Endodermal cell (in vitro differentiated cells): ENCODE results near the gene GABRB1. TPM values are rescaled to one million over a fixed set of nuclear protein-coding genes. Genes with fewer than 3 reads are reported as not detected.

Experiments used
- DNase-seq: peaks from one replicate; pipeline ENCODE4 v3.0.0-alpha.2; 2017
- H3K27ac ChIP-seq: 2 replicates; pipeline ENCODE4 v1.5.1; 2013; ENCODE audit warnings: mild to moderate bottlenecking, low read depth, low read length, moderate library complexity
- H3K27me3 ChIP-seq: 2 replicates; pipeline ENCODE4 v1.6.1; 2013; ENCODE audit warnings: mild to moderate bottlenecking, low read length, moderate library complexity; ENCODE audit not compliant: insufficient read depth, control insufficient read depth, poor library complexity, severe bottlenecking
- H3K36me3 ChIP-seq: 2 replicates; pipeline ENCODE4 v1.7.0; 2013; ENCODE audit warnings: mild to moderate bottlenecking, low read length, moderate library complexity; ENCODE audit not compliant: control insufficient read depth, insufficient read depth
- H3K4me1 ChIP-seq: one replicate; pipeline ENCODE4 v1.7.0; 2013; ENCODE audit warnings: low read length; ENCODE audit not compliant: control insufficient read depth, insufficient read depth
- H3K4me3 ChIP-seq: 2 replicates; pipeline ENCODE4 v1.5.1; 2013; ENCODE audit warnings: mild to moderate bottlenecking, low read length, moderate library complexity
- H3K9ac ChIP-seq: 2 replicates; pipeline ENCODE4 v1.6.1; 2013; ENCODE audit warnings: mild to moderate bottlenecking, low read length, moderate library complexity; ENCODE audit not compliant: poor library complexity, severe bottlenecking; ENCODE audit errors: extremely low read depth
- H3K9me3 ChIP-seq: 2 replicates; pipeline ENCODE4 v1.6.1; 2013; ENCODE audit warnings: mild to moderate bottlenecking, low read length, moderate library complexity; ENCODE audit not compliant: control insufficient read depth
- H3K27ac Mint-ChIP-seq: 2 replicates; pipeline ENCODE4 v1.8.0; 2020; ENCODE audit warnings: mixed read lengths
- H3K27me3 Mint-ChIP-seq: 2 replicates; pipeline ENCODE4 v1.8.0; 2021; ENCODE audit warnings: mild to moderate bottlenecking, mixed read lengths; ENCODE audit not compliant: insufficient read depth
- H3K36me3 Mint-ChIP-seq: 2 replicates; pipeline ENCODE4 v1.8.0; 2020; ENCODE audit warnings: low read depth, mixed read lengths
- H3K4me1 Mint-ChIP-seq: 2 replicates; pipeline ENCODE4 v1.8.0; 2020; ENCODE audit warnings: mixed read lengths
- H3K4me3 Mint-ChIP-seq: 2 replicates; pipeline ENCODE4 v1.8.0; 2020; ENCODE audit warnings: mild to moderate bottlenecking, moderate library complexity, mixed read lengths
- H3K9me3 Mint-ChIP-seq: 2 replicates; pipeline ENCODE4 v1.8.0; 2020; ENCODE audit warnings: mild to moderate bottlenecking, mixed read lengths
- CTCF ChIP-seq: fragments of 200-600 bp; sonication (generic); conservative IDR thresholded peaks from 2 replicates; pipeline ENCODE4 v1.5.0; 2021; ENCODE audit warnings: antibody characterized with exemption, mild to moderate bottlenecking
- WGBS, 2 experiments: methylation state at CpG; one replicate each; pipeline versions ENCODE4 v1.1.5 to v1.1.7; 2013; ENCODE audit warnings: missing lambda C conversion rate in 2 of 2, mixed read lengths in 1 of 2; ENCODE audit not compliant: insufficient coverage in 1 of 2, insufficient read length in 1 of 2; 5-methylcytosine and 5-hydroxymethylcytosine counted together
- total RNA-seq, 2 donors: library from RNA; stranded (reverse); fragmentation: NEBNext Ultra II Directional in 1 of 2; extraction: Animal tissue kit (Norgen Biotek cat#: 25700) in 1 of 2; gene quantifications; 2 replicates in 1 of 2; 3 replicates in 1 of 2; pipeline ENCODE4 v1.2.1, GENCODE V29; 2021

The GABRB1 gene
- total RNA-seq, 2 donors from 2014 or later, result not detected

DNA sequence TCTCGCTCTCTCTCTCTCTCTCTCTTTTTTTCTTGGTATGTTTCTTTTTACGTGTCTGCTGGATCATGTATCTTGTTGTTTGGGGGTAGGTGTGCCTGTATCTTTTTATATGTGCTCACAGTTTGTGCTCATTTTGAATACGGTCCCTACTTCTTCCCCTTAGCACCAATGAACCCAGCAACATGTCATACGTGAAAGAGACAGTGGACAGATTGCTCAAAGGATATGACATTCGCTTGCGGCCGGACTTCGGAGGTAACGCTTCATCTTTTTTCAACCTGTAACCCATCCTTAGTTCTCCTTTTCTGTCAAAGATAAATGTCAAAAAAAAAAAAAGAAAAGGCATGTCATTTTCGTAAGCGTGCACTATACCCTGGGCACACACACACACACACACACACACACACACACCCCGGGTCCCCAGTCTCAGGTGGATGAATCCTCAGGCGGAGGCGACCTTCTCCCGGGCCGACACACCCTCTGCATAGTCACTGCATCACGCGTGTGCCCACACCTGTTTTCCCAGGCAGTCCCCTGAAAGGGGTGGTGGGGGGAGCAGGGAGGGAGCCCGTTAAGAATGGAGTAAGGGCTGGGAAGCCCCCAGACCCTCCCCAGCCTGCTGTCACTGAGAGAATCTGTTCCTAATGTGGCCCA lies 511 bp downstream of the GABRB1 start:
- H3K27ac ChIP-seq, result no peak overlapping the region
- no peaks in the 10 kb centered on the region for H3K36me3 Mint-ChIP-seq
- H3K9me3 ChIP-seq, result no peaks in the 10 kb centered on the region
- TF ChIP-seq CTCF, result no peak
- H3K27ac Mint-ChIP-seq, result no peak overlapping the region
- DNase-seq, result no peak
- H3K9me3 Mint-ChIP-seq, result no peaks in the 10 kb centered on the region
- H3K27me3 Mint-ChIP-seq, result peaks cover 13% of the 10 kb centered on the region
- peaks cover 8% of the 10 kb centered on the region for H3K4me1 Mint-ChIP-seq
- WGBS, 2 experiments, result 0% methylated on average over 17 of the region's 19 CpGs; no CpG with 5 or more reads in 1 of the 2 experiments
- H3K27me3 ChIP-seq, result peaks cover 31% of the 10 kb centered on the region
- H3K9ac ChIP-seq, result no peak overlapping the region
- peak overlapping the region; percentile 68 for H3K4me3 Mint-ChIP-seq
- peak overlapping the region; percentile 88 for H3K4me3 ChIP-seq
- peaks cover 3% of the 10 kb centered on the region for H3K4me1 ChIP-seq
- H3K36me3 ChIP-seq, result no peaks in the 10 kb centered on the region

DNA sequence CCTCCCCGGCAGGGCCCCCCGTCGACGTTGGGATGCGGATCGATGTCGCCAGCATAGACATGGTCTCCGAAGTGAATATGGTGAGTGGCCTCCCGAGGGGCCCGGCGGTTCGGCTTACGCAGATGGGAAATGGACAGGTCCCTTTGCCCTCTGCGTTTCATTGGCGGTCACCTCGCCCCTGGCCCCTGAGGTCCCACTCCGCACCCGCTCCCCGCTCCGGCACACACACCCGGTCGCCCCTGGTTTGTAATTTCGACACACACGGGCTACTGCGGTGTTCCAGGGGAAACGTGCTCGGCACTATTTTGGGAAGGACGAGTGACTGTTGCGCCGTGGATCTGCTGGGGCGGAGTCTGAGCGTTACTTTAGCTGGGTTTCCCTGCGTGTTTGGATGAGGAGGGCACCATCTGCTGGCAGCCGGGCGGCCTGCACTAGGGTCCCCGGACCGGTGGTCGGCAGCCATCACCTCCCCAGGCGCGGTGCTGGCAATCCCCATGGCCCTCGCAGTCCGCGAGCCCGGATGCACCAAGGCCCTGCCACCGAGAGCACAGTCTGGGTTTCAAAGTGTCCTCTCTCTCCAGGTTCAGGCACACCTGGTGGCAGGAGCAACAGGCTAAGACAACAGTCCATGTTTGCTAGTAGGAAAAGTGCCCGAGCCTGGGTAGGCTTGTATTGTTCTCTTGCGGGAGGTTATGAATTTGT lies 1.2 kb downstream of the GABRB1 start:
- Histone ChIP-seq H3K9ac (no peak overlapping the region), H3K36me3 (no peaks in the 10 kb centered on the region)
- no peak overlapping the region for H3K27ac Mint-ChIP-seq

GRCh38 chr4:47038263-47038662 lies 6.9 kb downstream of the GABRB1 start:
- WGBS, 2 experiments, result 89 to 100% methylated on average over 1 of the region's 1 CpG
- Mint-ChIP-seq H3K27ac (no peak overlapping the region), H3K36me3 (no peaks in the 10 kb centered on the region), H3K27me3 (no peaks in the 10 kb centered on the region), H3K4me3 (no peak overlapping the region), H3K9me3 (no peaks in the 10 kb centered on the region), H3K4me1 (no peaks in the 10 kb centered on the region)
- TF ChIP-seq CTCF, result no peak
- Histone ChIP-seq H3K27me3 (peaks cover 2% of the 10 kb centered on the region), H3K27ac (no peak overlapping the region), H3K9me3 (no peaks in the 10 kb centered on the region), H3K4me1 (no peaks in the 10 kb centered on the region), H3K9ac (no peak overlapping the region), H3K4me3 (no peak overlapping the region), H3K36me3 (no peaks in the 10 kb centered on the region)
- DNase-seq, result no peak

More for the DNA sequence above, 1.2 kb downstream of the GABRB1 start:
- DNase-seq, result peak; percentile 96
- Histone ChIP-seq H3K4me1 (peaks cover 3% of the 10 kb centered on the region), H3K27me3 (peaks cover 31% of the 10 kb centered on the region), H3K27ac (no peak overlapping the region), H3K4me3 (peak overlapping the region; percentile 88), H3K9me3 (no peaks in the 10 kb centered on the region)
- Mint-ChIP-seq H3K36me3 (no peaks in the 10 kb centered on the region), H3K27me3 (peaks cover 13% of the 10 kb centered on the region), H3K9me3 (no peaks in the 10 kb centered on the region), H3K4me3 (peak overlapping the region; percentile 68), H3K4me1 (peaks cover 8% of the 10 kb centered on the region)
- 0 to 4% methylated on average over 22 to 47 of the region's 47 CpGs for WGBS, 2 experiments
- TF ChIP-seq CTCF, result peak; percentile 93
